Activated CD8-positive, alpha-beta T cell treated with anti-CD3 and anti-CD28 coated beads for 36 hours (primary cell): ENCODE results near the gene MRPL45. TPM values are rescaled to one million over a fixed set of nuclear protein-coding genes. Genes with fewer than 3 reads are reported as not detected.

ENCODE experiments used
- ATAC-seq: fragments of 200-7000 bp; cut with Tn5 transposase; one replicate; pipeline ENCODE4 v1.10.0; 2021; ENCODE audit warnings: mild to moderate bottlenecking, moderate library complexity
- CTCF ChIA-PET: fragments of 350-600 bp; sonication (Branson Sonifier 250); formaldehyde crosslinking; loops from one replicate; lab custom pipeline; 2021; ENCODE audit warnings: antibody characterized with exemption; lab: Charles Lee
- POLR2A ChIA-PET: fragments of 350-600 bp; sonication (Branson Sonifier 250); formaldehyde crosslinking; loops from one replicate; lab custom pipeline; 2021; ENCODE audit warnings: antibody characterized with exemption; lab: Charles Lee
- DNase-seq: peaks from one replicate; pipeline ENCODE4 v3.0.0-alpha.2; 2020
- H3K27ac Mint-ChIP-seq: one replicate; pipeline ENCODE4 v1.8.0; 2021; ENCODE audit warnings: mild to moderate bottlenecking, mixed read lengths
- H3K27me3 Mint-ChIP-seq: one replicate; pipeline ENCODE4 v1.8.0; 2021; ENCODE audit warnings: mixed read lengths
- H3K36me3 Mint-ChIP-seq: one replicate; pipeline ENCODE4 v1.8.0; 2021; ENCODE audit warnings: low read depth, mixed read lengths
- H3K4me1 Mint-ChIP-seq: one replicate; pipeline ENCODE4 v1.8.0; 2021; ENCODE audit warnings: low read depth, mixed read lengths
- H3K4me3 Mint-ChIP-seq: one replicate; pipeline ENCODE4 v1.8.0; 2021; ENCODE audit warnings: mild to moderate bottlenecking, moderate library complexity, mixed read lengths
- H3K9me3 Mint-ChIP-seq: one replicate; pipeline ENCODE4 v1.8.0; 2021; ENCODE audit warnings: mixed read lengths
- intact Hi-C: fragments of 100-400 bp; cut with micrococcal nuclease; formaldehyde crosslinking; loops from one replicate; pipeline ENCODE4 v1.10.0; 2022
- total RNA-seq, 2 experiments: library from RNA; stranded (reverse); gene quantifications; one replicate each; pipeline ENCODE4 v1.2.3, GENCODE V29; 2021
- TF ChIP-seq, protein P1 (sequence below): fragments of 200-600 bp; IDR thresholded peaks from one replicate; pipeline ENCODE4 v1.8.0; 2022; ENCODE audit warnings: antibody characterized with exemption, mild to moderate bottlenecking

Gene MRPL45
- total RNA-seq, 2 experiments from 2014 or later = 54.3 to 54.6 TPM

DNA sequence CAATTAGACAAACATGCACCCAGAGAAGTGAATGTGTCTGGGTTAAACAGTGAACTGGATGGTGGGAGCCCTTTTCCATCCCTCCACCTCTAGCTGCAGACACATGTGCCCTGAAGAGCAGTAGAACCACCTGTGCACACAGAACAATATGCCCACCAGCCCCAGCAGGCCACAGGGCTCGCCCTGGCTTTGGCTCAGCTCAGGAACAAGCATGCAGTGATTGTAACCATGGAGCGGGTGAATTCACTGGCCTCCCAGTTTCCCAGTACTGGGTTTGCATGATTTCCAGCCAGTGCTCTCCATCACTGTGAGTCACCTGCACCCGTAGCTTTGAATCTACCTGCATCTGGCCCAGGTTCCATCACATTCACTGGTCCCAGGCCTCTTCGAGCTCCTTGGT lies 41.6 kb downstream of the MRPL45 start:
- DNase-seq (no peak), ATAC-seq (no peak)
- Mint-ChIP-seq H3K9me3 (no peaks in the 10 kb centered on the region), H3K4me1 (no peaks in the 10 kb centered on the region), H3K4me3 (no peak overlapping the region), H3K27me3 (no peaks in the 10 kb centered on the region), H3K36me3 (no peaks in the 10 kb centered on the region), H3K27ac (no peak overlapping the region)
- intact Hi-C loops = no loop called here
- TF ChIP-seq, protein P1, sequence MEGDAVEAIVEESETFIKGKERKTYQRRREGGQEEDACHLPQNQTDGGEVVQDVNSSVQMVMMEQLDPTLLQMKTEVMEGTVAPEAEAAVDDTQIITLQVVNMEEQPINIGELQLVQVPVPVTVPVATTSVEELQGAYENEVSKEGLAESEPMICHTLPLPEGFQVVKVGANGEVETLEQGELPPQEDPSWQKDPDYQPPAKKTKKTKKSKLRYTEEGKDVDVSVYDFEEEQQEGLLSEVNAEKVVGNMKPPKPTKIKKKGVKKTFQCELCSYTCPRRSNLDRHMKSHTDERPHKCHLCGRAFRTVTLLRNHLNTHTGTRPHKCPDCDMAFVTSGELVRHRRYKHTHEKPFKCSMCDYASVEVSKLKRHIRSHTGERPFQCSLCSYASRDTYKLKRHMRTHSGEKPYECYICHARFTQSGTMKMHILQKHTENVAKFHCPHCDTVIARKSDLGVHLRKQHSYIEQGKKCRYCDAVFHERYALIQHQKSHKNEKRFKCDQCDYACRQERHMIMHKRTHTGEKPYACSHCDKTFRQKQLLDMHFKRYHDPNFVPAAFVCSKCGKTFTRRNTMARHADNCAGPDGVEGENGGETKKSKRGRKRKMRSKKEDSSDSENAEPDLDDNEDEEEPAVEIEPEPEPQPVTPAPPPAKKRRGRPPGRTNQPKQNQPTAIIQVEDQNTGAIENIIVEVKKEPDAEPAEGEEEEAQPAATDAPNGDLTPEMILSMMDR = no peak
- ChIA-PET CTCF (interaction anchor here (1.0 to 5.2 kb wide), 2 partner anchors 11 to 76 kb away, joined by 4 to 28 read pairs; no protein-coding TSS in a partner anchor), POLR2A (no interaction called here)

DNA sequence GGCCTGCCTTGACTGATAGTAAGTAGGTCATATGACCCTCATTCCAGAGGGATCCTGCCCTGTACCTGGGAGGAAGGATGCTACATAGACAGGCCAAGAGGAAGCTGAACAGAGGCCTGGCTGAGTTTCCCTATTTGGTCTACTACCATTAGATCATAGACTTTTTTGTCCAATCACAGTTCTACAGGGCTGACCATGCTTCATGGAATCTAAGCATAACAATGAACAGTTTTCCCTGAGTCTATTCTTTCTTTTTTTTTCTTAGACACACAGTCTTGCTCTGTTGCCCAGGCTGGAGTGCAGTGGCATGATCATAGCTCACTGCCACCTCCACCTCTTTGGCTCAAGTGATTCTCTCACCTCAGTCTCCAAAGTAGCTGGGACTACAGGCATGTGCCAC lies 42.9 kb downstream of the MRPL45 start:
- H3K27ac Mint-ChIP-seq = no peak overlapping the region
- TF ChIP-seq, protein P1 = no peak
- ATAC-seq (no peak), DNase-seq (no peak)
- no peaks in the 10 kb centered on the region for H3K36me3 Mint-ChIP-seq
- intact Hi-C loops = no loop called here
- H3K27me3 Mint-ChIP-seq = no peaks in the 10 kb centered on the region
- H3K4me1 Mint-ChIP-seq = no peaks in the 10 kb centered on the region
- CTCF ChIA-PET = interaction anchor here (0.7 to 5.2 kb wide), 2 partner anchors 9 to 75 kb away, joined by 3 to 28 read pairs; no protein-coding TSS in a partner anchor
- POLR2A ChIA-PET = no interaction called here
- H3K9me3 Mint-ChIP-seq = no peaks in the 10 kb centered on the region
- H3K4me3 Mint-ChIP-seq = no peak overlapping the region

DNA sequence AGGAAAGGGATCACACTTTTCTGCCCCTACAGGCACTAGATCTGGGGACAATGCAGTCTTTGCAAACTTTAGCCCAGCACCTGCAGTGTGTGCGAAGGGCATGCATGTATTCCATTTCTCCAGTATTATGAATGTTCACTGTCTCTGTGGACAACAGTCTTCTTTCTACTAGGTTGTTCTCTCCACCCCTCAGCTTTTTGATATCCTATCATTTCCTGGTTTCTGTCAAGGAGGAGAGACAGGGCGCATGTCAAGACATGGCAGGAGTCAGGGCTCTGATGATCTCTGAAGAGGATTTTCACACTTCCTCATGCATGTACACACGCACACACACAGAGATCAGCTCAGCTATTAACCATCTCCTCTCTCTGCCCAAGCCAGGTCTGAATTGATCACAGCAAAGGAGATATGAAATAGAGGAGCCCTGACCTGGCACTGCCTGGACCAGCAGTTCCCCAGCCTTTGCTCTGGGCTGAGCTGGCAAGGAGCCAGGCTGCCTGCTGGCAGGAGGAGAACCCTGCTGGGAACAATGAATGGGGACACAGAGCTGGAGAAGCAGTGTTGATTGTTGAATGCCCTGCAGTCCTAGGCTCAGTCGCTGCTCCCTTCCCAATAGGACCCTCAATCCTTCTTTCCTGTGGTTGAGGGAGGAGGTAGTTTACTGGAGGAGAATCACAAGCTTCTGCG lies 44.2 kb downstream of the MRPL45 start:
- H3K9me3 Mint-ChIP-seq = no peaks in the 10 kb centered on the region
- H3K4me3 Mint-ChIP-seq = no peak overlapping the region
- no peak for ATAC-seq
- intact Hi-C loops = no loop called here
- ChIA-PET CTCF (interaction anchor here (1.0 to 5.2 kb wide), 2 partner anchors 8 to 19 kb away, joined by 3 to 28 read pairs; no protein-coding TSS in a partner anchor), POLR2A (interaction anchor here (2.1 kb wide), 1 partner anchor 10 kb away, joined by 5 read pairs; the partner anchor contains the start of gene SOCS7)
- H3K27me3 Mint-ChIP-seq = no peaks in the 10 kb centered on the region
- H3K36me3 Mint-ChIP-seq = no peaks in the 10 kb centered on the region
- H3K27ac Mint-ChIP-seq = no peak overlapping the region
- TF ChIP-seq, protein P1 = no peak
- H3K4me1 Mint-ChIP-seq = no peaks in the 10 kb centered on the region
- no peak for DNase-seq

DNA sequence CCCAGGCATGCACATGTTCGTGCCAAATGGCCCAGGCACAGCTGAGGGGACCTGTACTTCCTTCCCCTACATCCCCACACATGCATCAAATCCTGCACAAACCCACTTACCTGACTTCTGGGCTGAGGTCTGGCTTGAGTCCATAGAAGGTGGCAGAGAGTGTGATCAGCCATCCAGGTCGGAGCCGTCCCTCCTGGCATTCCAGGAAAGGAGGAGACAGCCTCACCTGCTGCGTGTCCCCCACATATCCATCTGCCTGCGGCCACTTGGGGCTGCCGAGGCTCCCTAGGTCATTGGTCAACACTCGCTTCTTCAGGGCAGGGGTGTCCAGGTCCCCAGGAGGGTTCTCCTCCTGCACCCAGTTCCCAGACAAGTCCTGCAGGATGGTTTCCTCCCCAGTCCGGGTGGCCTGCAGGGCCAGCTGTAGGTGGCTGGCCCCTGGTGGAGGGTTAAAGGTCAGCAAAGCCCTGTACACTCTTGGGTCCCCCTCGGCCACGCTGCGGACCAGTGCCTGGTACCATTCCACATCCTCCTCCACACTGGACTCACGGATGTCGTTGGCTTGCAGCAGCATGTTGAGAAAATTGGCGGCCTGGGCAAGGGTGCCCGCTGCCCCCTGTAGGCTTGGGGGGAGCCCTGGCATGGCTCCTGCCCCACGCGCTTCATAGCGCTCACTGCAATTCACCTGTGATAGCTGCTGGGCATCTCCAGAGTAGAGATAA lies 46.1 kb downstream of the MRPL45 start:
- Mint-ChIP-seq H3K9me3 (no peaks in the 10 kb centered on the region), H3K27me3 (no peaks in the 10 kb centered on the region), H3K27ac (no peak overlapping the region), H3K4me1 (no peaks in the 10 kb centered on the region), H3K36me3 (no peaks in the 10 kb centered on the region), H3K4me3 (no peak overlapping the region)
- TF ChIP-seq, protein P1 = no peak
- POLR2A ChIA-PET = interaction anchor here (2.1 kb wide), 1 partner anchor 8 kb away, joined by 5 read pairs; the partner anchor contains the start of gene SOCS7
- intact Hi-C loops = no loop called here
- ATAC-seq (no peak), DNase-seq (no peak)
- CTCF ChIA-PET = no interaction called here
